D721Med (cell line): Measurements from ENCODE around the gene PAPPA.

Source experiments
- DNase-seq: peaks from one replicate; pipeline ENCODE4 v3.0.0; 2011; ENCODE audit warnings: low spot score; ENCODE audit not compliant: insufficient read length
- FAIRE-seq: peaks from 2 replicates; lab custom pipeline; 2011; peaks lifted over from hg19 to GRCh38; lab: Jason Lieb, UNC
- CTCF ChIP-seq: IDR thresholded peaks from 2 replicates; pipeline ENCODE4 v1.5.1; 2012; ENCODE audit warnings: mild to moderate bottlenecking, control low read depth; ENCODE audit not compliant: insufficient read depth; ENCODE audit errors: missing control alignments

The PAPPA gene

GRCh38 chr9:116417464-116417863 lies 263.9 kb downstream of the PAPPA start:
- FAIRE-seq: no peak
- no peak for DNase-seq
- no peak for TF ChIP-seq CTCF

- no peak for TF ChIP-seq CTCF
- no peak for FAIRE-seq
- DNase-seq: no peak
These were observed 265.6 kb downstream of the PAPPA start for GRCh38 chr9:116419181-116419580.

- no peak for TF ChIP-seq CTCF
- DNase-seq (no peak), FAIRE-seq (no peak)
These were observed 267.5 kb downstream of the PAPPA start for GRCh38 chr9:116420993-116421538.

DNA sequence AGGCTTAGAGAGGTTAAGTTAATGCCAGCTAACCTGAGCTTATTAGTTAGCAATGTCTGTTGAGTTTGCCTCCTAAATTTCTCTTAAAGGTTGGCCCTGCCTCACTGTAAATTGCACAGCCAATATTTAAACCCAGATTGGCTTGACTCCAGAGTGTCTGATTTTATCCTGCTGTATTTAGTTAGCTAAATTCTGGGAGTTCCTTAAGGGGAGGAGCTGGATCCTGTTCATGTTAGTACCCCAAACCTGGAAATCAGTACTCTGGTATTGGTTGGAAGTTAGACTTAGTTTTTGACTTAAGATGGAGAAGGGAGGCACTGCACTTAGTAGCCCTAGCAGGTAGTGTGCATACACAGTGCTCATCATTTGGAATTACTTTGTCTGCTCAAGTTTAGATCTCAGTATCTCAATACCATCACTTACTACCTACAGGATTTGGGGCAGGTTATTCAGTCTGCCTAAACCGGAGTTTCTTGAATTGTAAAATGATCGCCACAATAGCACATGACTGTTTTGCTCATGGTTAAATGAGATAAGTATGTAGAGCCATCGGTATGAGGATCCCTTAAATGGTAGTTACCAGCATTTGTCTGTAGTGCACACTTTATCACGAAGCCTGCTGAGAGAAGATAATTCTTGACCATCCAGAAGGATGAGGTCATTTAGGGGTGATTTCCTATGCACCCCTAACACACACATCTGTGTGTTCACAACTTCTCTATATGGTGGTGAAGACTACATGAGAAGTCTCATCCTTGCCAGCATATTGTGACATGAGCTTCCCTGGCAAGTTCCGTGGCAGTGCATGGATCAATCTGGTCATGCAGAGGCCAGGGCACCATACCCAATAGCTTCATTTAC lies 268.8 kb downstream of the PAPPA start:
- TF ChIP-seq CTCF: no peak
- FAIRE-seq (no peak), DNase-seq (no peak)

DNA sequence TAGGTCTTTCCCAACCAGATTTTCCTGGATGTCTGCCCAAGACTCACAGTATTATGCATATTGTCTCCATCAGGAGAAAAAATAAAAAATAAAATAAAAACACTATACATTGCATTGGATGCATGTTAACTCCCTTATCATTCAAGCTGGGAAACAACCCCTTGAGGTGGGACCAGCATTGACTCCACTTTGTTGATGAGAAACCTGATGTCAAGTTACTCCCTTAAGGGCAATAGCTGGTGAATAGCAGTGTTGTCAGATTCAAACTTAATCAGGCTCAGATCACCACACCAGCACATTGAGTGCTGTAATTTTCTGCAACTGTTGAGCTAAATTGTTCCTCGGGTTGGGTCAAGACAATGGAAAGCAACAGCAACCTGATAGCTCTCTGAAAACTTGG lies 269.6 kb downstream of the PAPPA start:
- no peak for FAIRE-seq
- no peak for DNase-seq
- no peak for TF ChIP-seq CTCF

- no peak for DNase-seq
- FAIRE-seq: no peak
- TF ChIP-seq CTCF: no peak
These were observed 271.7 kb downstream of the PAPPA start for GRCh38 chr9:116425244-116425643.

DNA sequence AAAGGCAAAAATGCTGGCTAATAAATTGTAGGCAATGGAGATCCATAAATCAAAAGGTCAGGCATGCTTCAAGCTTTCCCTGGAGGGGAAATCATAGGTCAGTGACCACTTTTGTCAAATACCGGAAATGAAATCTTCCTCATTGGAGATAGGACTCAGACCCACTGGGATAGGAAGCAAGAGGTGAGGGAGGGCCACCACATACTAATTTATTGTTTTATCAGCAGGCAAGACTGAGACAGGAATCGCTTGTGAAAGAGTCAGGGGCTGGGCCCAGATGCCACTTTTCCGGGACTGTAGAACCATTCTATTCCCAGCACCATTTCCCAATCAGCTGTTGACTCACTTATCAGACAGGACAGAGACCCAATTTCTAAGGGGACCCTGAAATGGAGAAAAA lies 277.3 kb downstream of the PAPPA start:
- no peak for TF ChIP-seq CTCF
- FAIRE-seq (no peak), DNase-seq (no peak)
